IMR-90 (cell line): Measurements from ENCODE around the gene MTTP. TPM values are rescaled to one million over a fixed set of nuclear protein-coding genes. Genes with fewer than 3 reads are reported as not detected.

Source experiments
- ATAC-seq: fragments of 200-7000 bp; cut with Tn5 transposase; 2 replicates; pipeline ENCODE4 v1.9.1; 2020; ENCODE audit warnings: low read depth, mild to moderate bottlenecking, moderate library complexity
- BruUV-seq: library from RNA; stranded (reverse); fragments of 400-500 nt; replicated peaks from 2 replicates; lab custom pipeline; 2021; lab: Mats Ljungman, UMichigan
- CTCF ChIA-PET: fragments of 300-600 bp; formaldehyde crosslinking; extraction: SDS; loops from one replicate; lab custom pipeline; 2021; ENCODE audit warnings: antibody characterized with exemption; lab: Yijun Ruan, JAX
- POLR2A ChIA-PET: fragments of 300-600 bp; sonication (Branson Sonifier 250); formaldehyde crosslinking; loops from one replicate; lab custom pipeline; 2022; ENCODE audit warnings: antibody characterized with exemption; ENCODE audit not compliant: unreplicated experiment; lab: Charles Lee
- DNase-seq: peaks from one replicate; pipeline ENCODE4 v3.0.0; 2013
- H2AFZ ChIP-seq: replicated peaks from 2 replicates; pipeline ENCODE3; 2013; ENCODE audit warnings: low read length, mild to moderate bottlenecking; ENCODE audit not compliant: poor library complexity
- H2AK5ac ChIP-seq: 2 replicates; pipeline ENCODE4 v1.6.1; 2013; ENCODE audit warnings: low read depth, low read length, inconsistent platforms
- H2AK9ac ChIP-seq: replicated peaks from 2 replicates; pipeline ENCODE3; 2013; ENCODE audit warnings: mild to moderate bottlenecking, low read depth, low read length, moderate library complexity; ENCODE audit not compliant: poor library complexity
- H2BK120ac ChIP-seq: 2 replicates; pipeline ENCODE4 v1.6.1; 2013; ENCODE audit warnings: low read depth, low read length, inconsistent platforms
- H2BK15ac ChIP-seq: 3 replicates; pipeline ENCODE4 v1.6.1; 2013; ENCODE audit warnings: low read depth, low read length, inconsistent platforms
- H2BK20ac ChIP-seq: 2 replicates; pipeline ENCODE4 v1.6.1; 2013; ENCODE audit warnings: low read depth, mild to moderate bottlenecking, inconsistent platforms, low read length, moderate library complexity
- H2BK5ac ChIP-seq: 2 replicates; pipeline ENCODE4 v1.6.1; 2013; ENCODE audit warnings: mild to moderate bottlenecking, low read depth, low read length, inconsistent platforms; ENCODE audit not compliant: poor library complexity, severe bottlenecking
- H3K14ac ChIP-seq: replicated peaks from 2 replicates; pipeline ENCODE4 v1.6.1; 2013; ENCODE audit warnings: low read depth, low read length, inconsistent platforms
- H3K18ac ChIP-seq: 2 replicates; pipeline ENCODE4 v1.6.1; 2013; ENCODE audit warnings: low read depth, low read length, control low read depth
- H3K23ac ChIP-seq: 2 replicates; pipeline ENCODE4 v1.6.1; 2013; ENCODE audit warnings: low read depth, low read length, inconsistent platforms
- H3K27ac ChIP-seq: 2 replicates; pipeline ENCODE4 v1.5.1; 2013; ENCODE audit warnings: mild to moderate bottlenecking, control low read depth, low read length; ENCODE audit not compliant: insufficient read depth
- H3K27me3 ChIP-seq: 2 replicates; pipeline ENCODE4 v1.6.1; 2013; ENCODE audit warnings: low read length; ENCODE audit not compliant: control insufficient read depth, insufficient read depth
- H3K36me3 ChIP-seq: 2 replicates; pipeline ENCODE4 v1.6.1; 2013; ENCODE audit warnings: low read length, mixed read lengths; ENCODE audit not compliant: control insufficient read depth, insufficient read depth
- H3K4ac ChIP-seq: 2 replicates; pipeline ENCODE4 v1.6.1; 2013; ENCODE audit warnings: low read depth, low read length, inconsistent platforms
- H3K4me1 ChIP-seq: 2 replicates; pipeline ENCODE4 v1.6.1; 2013; ENCODE audit warnings: low read length, mixed read lengths; ENCODE audit not compliant: control insufficient read depth, insufficient read depth
- H3K4me2 ChIP-seq: 2 replicates; pipeline ENCODE4 v1.6.1; 2013; ENCODE audit warnings: low read depth, mild to moderate bottlenecking, control low read depth, low read length, moderate library complexity
- H3K4me3 ChIP-seq: 2 replicates; pipeline ENCODE4 v1.5.1; 2013; ENCODE audit warnings: low read depth, mild to moderate bottlenecking, control low read depth, low read length, moderate library complexity; ENCODE audit not compliant: insufficient read depth
- H3K56ac ChIP-seq: 2 replicates; pipeline ENCODE4 v1.6.1; 2013; ENCODE audit warnings: low read length, inconsistent platforms; ENCODE audit not compliant: insufficient read depth; ENCODE audit errors: extremely low read depth
- H3K79me1 ChIP-seq, 2 experiments: 2 replicates each; pipeline ENCODE4 v1.6.1; 2013; ENCODE audit warnings: low read length in 2 of 2, inconsistent platforms in 1 of 2, low read depth in 1 of 2
- H3K9ac ChIP-seq: 2 replicates; pipeline ENCODE4 v1.6.1; 2013; ENCODE audit warnings: low read depth, low read length, control low read depth
- H3K9me1 ChIP-seq: 2 replicates; pipeline ENCODE4 v1.6.1; 2013; ENCODE audit warnings: low read length, inconsistent platforms; ENCODE audit not compliant: insufficient read depth
- H3K9me3 ChIP-seq: 2 replicates; pipeline ENCODE4 v1.6.1; 2013; ENCODE audit warnings: low read length; ENCODE audit not compliant: control insufficient read depth, insufficient read depth
- H4K20me1 ChIP-seq: 2 replicates; pipeline ENCODE4 v1.6.1; 2013; ENCODE audit warnings: low read length, inconsistent platforms; ENCODE audit not compliant: insufficient read depth
- H4K5ac ChIP-seq: 2 replicates; pipeline ENCODE4 v1.6.1; 2013; ENCODE audit warnings: mild to moderate bottlenecking, low read depth, low read length, control low read depth
- H4K8ac ChIP-seq, 2 experiments: 2 replicates each; pipeline ENCODE4 v1.6.1; 2013; ENCODE audit warnings: low read depth in 2 of 2, low read length in 2 of 2, control low read depth in 1 of 2, inconsistent platforms in 1 of 2
- H4K91ac ChIP-seq: 2 replicates; pipeline ENCODE4 v1.6.1; 2013; ENCODE audit warnings: low read depth, low read length, inconsistent platforms; ENCODE audit not compliant: insufficient read depth
- BHLHE40 ChIP-seq: fragments of 150-350 bp; IDR thresholded peaks from 2 replicates; pipeline ENCODE4 v1.6.1; 2016; ENCODE audit warnings: mild to moderate bottlenecking, low read depth, low read length
- CEBPB ChIP-seq: IDR thresholded peaks from 2 replicates; pipeline ENCODE4 v1.6.1; 2012; ENCODE audit warnings: low read depth, low read length, improper control_type of control experiment
- CHD1 ChIP-seq: IDR thresholded peaks from 2 replicates; pipeline ENCODE4 v1.6.1; 2012; ENCODE audit warnings: low read depth, low read length, improper control_type of control experiment
- FOS ChIP-seq: fragments of 150-350 bp; IDR thresholded peaks from 2 replicates; pipeline ENCODE4 v1.6.1; 2016; ENCODE audit warnings: low read depth, low read length
- MAFK ChIP-seq: IDR thresholded peaks from 2 replicates; pipeline ENCODE4 v1.6.1; 2012; ENCODE audit warnings: low read depth, low read length, improper control_type of control experiment
- MXI1 ChIP-seq: IDR thresholded peaks from 2 replicates; pipeline ENCODE4 v1.6.1; 2012; ENCODE audit warnings: low read depth, mild to moderate bottlenecking, low read length, moderate library complexity, borderline replicate concordance
- NFE2L2 ChIP-seq: fragments of 150-350 bp; IDR thresholded peaks from 2 replicates; pipeline ENCODE4 v1.6.1; 2016; ENCODE audit warnings: low read depth, mild to moderate bottlenecking, low read length
- POLR2A ChIP-seq: IDR thresholded peaks from 2 replicates; pipeline ENCODE4 v1.6.1; 2012; ENCODE audit warnings: mild to moderate bottlenecking, low read depth, low read length
- RAD21 ChIP-seq: IDR thresholded peaks from 2 replicates; pipeline ENCODE4 v1.6.1; 2012; ENCODE audit warnings: low read length, improper control_type of control experiment
- RFX5 ChIP-seq: IDR thresholded peaks from 2 replicates; pipeline ENCODE4 v1.8.0; 2012; ENCODE audit warnings: low read depth, mild to moderate bottlenecking, low read length, moderate library complexity
- SMC3 ChIP-seq: fragments of 150-350 bp; IDR thresholded peaks from 2 replicates; pipeline ENCODE4 v1.6.1; 2016; ENCODE audit warnings: low read depth, mild to moderate bottlenecking, antibody characterized with exemption, low read length, moderate library complexity
- WGBS, 2 experiments: methylation state at CpG; one replicate each; pipeline versions ENCODE4 v1.1.5 to v1.1.7; 2013; ENCODE audit warnings: missing lambda C conversion rate in 2 of 2; ENCODE audit not compliant: insufficient read length in 1 of 2; ENCODE audit errors: extremely low coverage in 2 of 2; 5-methylcytosine and 5-hydroxymethylcytosine counted together
- dilution Hi-C: fragments of 300-500 bp; cut with HindIII; formaldehyde crosslinking; loops from one replicate; pipeline ENCODE4 v1.14.3; 2018; ENCODE audit warnings: low sequenced_read_pairs; ENCODE audit not compliant: unreplicated experiment
- in situ Hi-C: fragments of 300-500 bp; cut with MboI; formaldehyde crosslinking; loops from 3 replicates; pipeline ENCODE4 v1.14.3; 2019; ENCODE audit warnings: low sequenced_read_pairs, inconsistent platforms, mixed read lengths
- intact Hi-C: fragments of 100-400 bp; cut with micrococcal nuclease; formaldehyde crosslinking; loops from 2 replicates; pipeline ENCODE4 v1.10.0; 2022
- polyA plus RNA-seq, 3 experiments: library from polyadenylated mRNA; depleted of rRNA; stranded (reverse); fragments of >200 nt; gene quantifications; 2 replicates each; pipeline ENCODE4 v1.2.3, GENCODE V29; 2012; ENCODE audit warnings: low replicate concordance in 1 of 3
- total RNA-seq: library from RNA; depleted of rRNA; stranded (reverse); fragments of >200 nt; gene quantifications from 2 replicates; pipeline ENCODE4 v1.2.3, GENCODE V29; 2012
- TF ChIP-seq, protein P1 (sequence below): conservative IDR thresholded peaks from 2 replicates; pipeline ENCODE4 v1.5.1; 2012; ENCODE audit warnings: mild to moderate bottlenecking, low read depth, low read length, improper control_type of control experiment
- TF ChIP-seq, protein P2 (sequence below): fragments of 150-350 bp; IDR thresholded peaks from 2 replicates; pipeline ENCODE4 v1.6.1; 2017; ENCODE audit warnings: mild to moderate bottlenecking, antibody characterized with exemption, low read length, low read depth

MTTP gene
- total and polyA plus RNA-seq, 2 of the 4 experiments (the other 2 are of a cell fraction), result under 0.01 to 0.03 TPM

DNA sequence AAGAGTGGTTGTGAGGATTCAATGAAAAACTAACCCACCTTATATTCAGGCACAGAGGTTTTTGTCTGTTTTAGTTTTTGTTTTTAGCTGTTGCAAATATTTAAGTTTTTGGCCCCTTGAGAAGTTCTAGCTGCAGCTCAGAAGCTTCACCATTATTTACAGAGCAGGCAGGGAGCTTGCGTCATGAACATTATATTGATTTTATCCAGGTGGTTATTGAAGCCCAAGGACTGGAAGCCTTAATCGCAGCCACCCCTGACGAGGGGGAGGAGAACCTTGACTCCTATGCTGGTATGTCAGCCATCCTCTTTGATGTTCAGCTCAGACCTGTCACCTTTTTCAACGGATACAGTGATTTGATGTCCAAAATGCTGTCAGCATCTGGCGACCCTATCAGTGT is 38.1 kb downstream of the MTTP start:
- Histone ChIP-seq H4K20me1 (no peaks in the 10 kb centered on the region), H3K79me1 (no peaks in the 10 kb centered on the region), H3K9me1 (no peaks in the 10 kb centered on the region), H2BK120ac (no peak overlapping the region), H3K18ac (no peak overlapping the region), H2AK9ac (no peak overlapping the region), H4K8ac (no peak overlapping the region), H2AK5ac (no peak overlapping the region), H3K27ac (no peak overlapping the region), H3K36me3 (no peaks in the 10 kb centered on the region), H3K56ac (no peak overlapping the region), H3K9ac (no peak overlapping the region), H3K27me3 (peaks cover 1% of the 10 kb centered on the region), H3K4ac (no peak overlapping the region), H3K14ac (no peak overlapping the region), H3K9me3 (no peaks in the 10 kb centered on the region), H2BK5ac (no peak overlapping the region), H3K4me2 (no peak overlapping the region), H3K23ac (no peak overlapping the region), H3K4me1 (no peaks in the 10 kb centered on the region), H4K5ac (no peak overlapping the region), H2BK20ac (no peak overlapping the region), H2AFZ (no peak overlapping the region), H3K4me3 (no peak overlapping the region), H4K91ac (no peak overlapping the region), H2BK15ac (no peak overlapping the region)
- no TSS peak for BruUV-seq
- in situ Hi-C loops, result no loop called here
- POLR2A ChIA-PET, result no interaction called here
- DNase-seq, result no peak
- TF ChIP-seq POLR2A (no peak), RAD21 (no peak), FOS (no peak), SMC3 (no peak), MXI1 (no peak), MAFK (no peak), CEBPB (no peak), CHD1 (no peak), NFE2L2 (no peak), BHLHE40 (no peak), RFX5 (no peak)
- TF ChIP-seq, protein P1, sequence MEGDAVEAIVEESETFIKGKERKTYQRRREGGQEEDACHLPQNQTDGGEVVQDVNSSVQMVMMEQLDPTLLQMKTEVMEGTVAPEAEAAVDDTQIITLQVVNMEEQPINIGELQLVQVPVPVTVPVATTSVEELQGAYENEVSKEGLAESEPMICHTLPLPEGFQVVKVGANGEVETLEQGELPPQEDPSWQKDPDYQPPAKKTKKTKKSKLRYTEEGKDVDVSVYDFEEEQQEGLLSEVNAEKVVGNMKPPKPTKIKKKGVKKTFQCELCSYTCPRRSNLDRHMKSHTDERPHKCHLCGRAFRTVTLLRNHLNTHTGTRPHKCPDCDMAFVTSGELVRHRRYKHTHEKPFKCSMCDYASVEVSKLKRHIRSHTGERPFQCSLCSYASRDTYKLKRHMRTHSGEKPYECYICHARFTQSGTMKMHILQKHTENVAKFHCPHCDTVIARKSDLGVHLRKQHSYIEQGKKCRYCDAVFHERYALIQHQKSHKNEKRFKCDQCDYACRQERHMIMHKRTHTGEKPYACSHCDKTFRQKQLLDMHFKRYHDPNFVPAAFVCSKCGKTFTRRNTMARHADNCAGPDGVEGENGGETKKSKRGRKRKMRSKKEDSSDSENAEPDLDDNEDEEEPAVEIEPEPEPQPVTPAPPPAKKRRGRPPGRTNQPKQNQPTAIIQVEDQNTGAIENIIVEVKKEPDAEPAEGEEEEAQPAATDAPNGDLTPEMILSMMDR, result no peak
- TF ChIP-seq, protein P2, sequence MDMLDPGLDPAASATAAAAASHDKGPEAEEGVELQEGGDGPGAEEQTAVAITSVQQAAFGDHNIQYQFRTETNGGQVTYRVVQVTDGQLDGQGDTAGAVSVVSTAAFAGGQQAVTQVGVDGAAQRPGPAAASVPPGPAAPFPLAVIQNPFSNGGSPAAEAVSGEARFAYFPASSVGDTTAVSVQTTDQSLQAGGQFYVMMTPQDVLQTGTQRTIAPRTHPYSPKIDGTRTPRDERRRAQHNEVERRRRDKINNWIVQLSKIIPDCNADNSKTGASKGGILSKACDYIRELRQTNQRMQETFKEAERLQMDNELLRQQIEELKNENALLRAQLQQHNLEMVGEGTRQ, result no peak
- CTCF ChIA-PET, result interaction anchor here (0.6 to 1.2 kb wide), 2 partner anchors 11 to 1081 kb away, joined by 3 to 5 read pairs; no protein-coding TSS in a partner anchor
- dilution Hi-C loops, result no loop called here
- no peak for ATAC-seq
- intact Hi-C loops, result no loop called here
- no CpG with 5 or more reads among the region's 5 CpGs for WGBS, 2 experiments
